GM23338 (cell line): ENCODE measurements around the gene SGPP1. TPM values are rescaled to one million over a fixed set of nuclear protein-coding genes. Genes with fewer than 3 reads are reported as not detected.

Experiments used
- ATAC-seq: fragments of 200-7000 bp; cut with Tn5 transposase; 3 replicates; pipeline ENCODE4 v1.9.1; 2020
- DNase-seq: peaks from one replicate; pipeline ENCODE4 v3.0.0-alpha.2; 2015; ENCODE audit warnings: low spot score
- H2AFZ ChIP-seq: fragments of 200-600 bp; sonication (generic); 2 replicates; pipeline ENCODE4 v1.8.0; 2016; ENCODE audit warnings: antibody characterized with exemption, mild to moderate bottlenecking, moderate library complexity
- H3F3A ChIP-seq: fragments of 200-600 bp; sonication (generic); replicated peaks from 2 replicates; pipeline ENCODE4 v1.8.0; 2017; ENCODE audit warnings: antibody characterized with exemption, mixed run types, low read depth
- H3K27ac ChIP-seq: fragments of 200-600 bp; sonication (generic); 2 replicates; pipeline ENCODE4 v1.6.1; 2016; ENCODE audit warnings: low read depth
- H3K27me3 ChIP-seq: fragments of 200-600 bp; sonication (generic); 2 replicates; pipeline ENCODE4 v1.8.0; 2016; ENCODE audit warnings: mild to moderate bottlenecking, mixed run types, moderate library complexity; ENCODE audit not compliant: insufficient read depth
- H3K36me3 ChIP-seq: fragments of 200-600 bp; sonication (generic); 2 replicates; pipeline ENCODE4 v1.8.0; 2016; ENCODE audit warnings: mild to moderate bottlenecking; ENCODE audit not compliant: insufficient read depth
- H3K4me1 ChIP-seq: fragments of 200-600 bp; sonication (generic); 2 replicates; pipeline ENCODE4 v1.8.0; 2016; ENCODE audit warnings: mild to moderate bottlenecking, moderate library complexity; ENCODE audit not compliant: insufficient read depth
- H3K4me2 ChIP-seq: fragments of 200-600 bp; sonication (generic); 2 replicates; pipeline ENCODE4 v1.7.1; 2017; ENCODE audit warnings: mixed run types
- H3K4me3 ChIP-seq: fragments of 200-600 bp; sonication (generic); 2 replicates; pipeline ENCODE4 v1.6.1; 2016; ENCODE audit warnings: mixed run types
- H3K79me2 ChIP-seq: fragments of 200-600 bp; sonication (generic); replicated peaks from 2 replicates; pipeline ENCODE4 v1.8.0; 2017; ENCODE audit warnings: mild to moderate bottlenecking; ENCODE audit not compliant: insufficient read depth
- H3K9me2 ChIP-seq: fragments of 200-600 bp; sonication (generic); 2 replicates; pipeline ENCODE4 v1.8.0; 2017; ENCODE audit not compliant: insufficient read depth
- H4K20me1 ChIP-seq: fragments of 200-600 bp; sonication (generic); replicated peaks from 2 replicates; pipeline ENCODE4 v1.8.0; 2017; ENCODE audit warnings: mild to moderate bottlenecking; ENCODE audit not compliant: insufficient read depth
- H3K27ac Mint-ChIP-seq: 2 replicates; pipeline ENCODE4 v1.8.0; 2020; ENCODE audit warnings: inconsistent platforms, mild to moderate bottlenecking, moderate library complexity, mixed read lengths
- H3K27me3 Mint-ChIP-seq: 3 replicates; pipeline ENCODE4 v1.8.0; 2022; ENCODE audit warnings: low read depth, mild to moderate bottlenecking, moderate library complexity, mixed read lengths, inconsistent platforms; ENCODE audit not compliant: insufficient read depth, poor library complexity
- H3K36me3 Mint-ChIP-seq: 3 replicates; pipeline ENCODE4 v1.8.0; 2021; ENCODE audit warnings: low read depth, mild to moderate bottlenecking, inconsistent platforms, moderate library complexity, mixed read lengths
- H3K4me1 Mint-ChIP-seq: 3 replicates; pipeline ENCODE4 v1.8.0; 2020; ENCODE audit warnings: mild to moderate bottlenecking, inconsistent platforms, mixed read lengths
- H3K4me3 Mint-ChIP-seq: 3 replicates; pipeline ENCODE4 v1.8.0; 2021; ENCODE audit warnings: moderate library complexity, mild to moderate bottlenecking, inconsistent platforms, mixed read lengths
- H3K9me3 Mint-ChIP-seq: 3 replicates; pipeline ENCODE4 v1.8.0; 2020; ENCODE audit warnings: moderate library complexity, mild to moderate bottlenecking, inconsistent platforms, mixed read lengths
- CREB1 ChIP-seq: fragments of 250-450 bp; sonication (Bioruptor Pico); IDR thresholded peaks from 2 replicates; pipeline ENCODE4 v1.5.0; 2020; ENCODE audit warnings: low read depth, mild to moderate bottlenecking, moderate library complexity
- CTCF ChIP-seq, 2 experiments: fragments of 200-600 bp in 1 of 2; sonication (generic) in 1 of 2; conservative IDR thresholded peaks; 2 replicates each; pipeline versions ENCODE4 v1.5.1 to v1.6.1; 2016 to 2017; ENCODE audit warnings: antibody characterized with exemption in 2 of 2, low read depth in 2 of 2, mild to moderate bottlenecking in 2 of 2, moderate library complexity in 1 of 2
- ETS1 ChIP-seq: IDR thresholded peaks from 2 replicates; pipeline ENCODE4 v1.6.1; 2016; ENCODE audit warnings: antibody characterized with exemption
- EZH2 ChIP-seq: fragments of 200-600 bp; sonication (generic); IDR thresholded peaks from one replicate; pipeline ENCODE4 v1.8.0; 2017; ENCODE audit warnings: antibody characterized with exemption, mild to moderate bottlenecking, low read depth; ENCODE audit not compliant: unreplicated experiment
- EZH2phosphoT487 ChIP-seq: fragments of 200-600 bp; sonication (generic); IDR thresholded peaks from one replicate; pipeline ENCODE4 v1.8.1; 2018; ENCODE audit warnings: antibody characterized with exemption; ENCODE audit not compliant: unreplicated experiment
- JUNB ChIP-seq: IDR thresholded peaks from one replicate; pipeline ENCODE4 v1.6.1; 2016; ENCODE audit warnings: antibody characterized with exemption; ENCODE audit not compliant: unreplicated experiment
- NANOG ChIP-seq: IDR thresholded peaks from 2 replicates; pipeline ENCODE4 v1.6.1; 2016; ENCODE audit warnings: antibody characterized with exemption, borderline replicate concordance
- POLR2AphosphoS5 ChIP-seq: IDR thresholded peaks from 2 replicates; pipeline ENCODE4 v1.6.1; 2016; ENCODE audit warnings: antibody characterized with exemption, low read depth
- REST ChIP-seq: IDR thresholded peaks from one replicate; pipeline ENCODE4 v1.6.1; 2018; ENCODE audit warnings: antibody characterized with exemption; ENCODE audit not compliant: unreplicated experiment
- STAT1 ChIP-seq: IDR thresholded peaks from one replicate; pipeline ENCODE4 v1.6.1; 2016; ENCODE audit warnings: antibody characterized with exemption; ENCODE audit not compliant: unreplicated experiment
- ZNF114 ChIP-seq: fragments of 250-450 bp; sonication (Bioruptor Pico); IDR thresholded peaks from 2 replicates; pipeline ENCODE4 v1.5.0; 2020; ENCODE audit warnings: mild to moderate bottlenecking, moderate library complexity
- ZNF331 ChIP-seq: fragments of 250-450 bp; sonication (Bioruptor Pico); IDR thresholded peaks from 2 replicates; pipeline ENCODE4 v1.5.0; 2020; ENCODE audit warnings: low read depth, mild to moderate bottlenecking, moderate library complexity
- polyA plus RNA-seq: library from polyadenylated mRNA; unstranded; fragments of >200 nt; fragmentation: Nextera tagmentation; extraction: Ambion mirVana; gene quantifications from 2 replicates; pipeline ENCODE4 v1.2.1, GENCODE V29; 2016
- total RNA-seq: library from RNA; depleted of rRNA; stranded (reverse); fragments of >200 nt; shearing (Covaris generic); gene quantifications from 2 replicates; pipeline ENCODE4 v1.2.3, GENCODE V29; 2014
- TF ChIP-seq, protein P1 (sequence below): fragments of 250-450 bp; sonication (Bioruptor Pico); IDR thresholded peaks from 2 replicates; pipeline ENCODE4 v1.5.0; 2020; ENCODE audit warnings: mild to moderate bottlenecking, moderate library complexity

SGPP1 gene
- total and polyA plus RNA-seq, 2 experiments from 2014 or later: 4.2 to 11.1 TPM

DNA sequence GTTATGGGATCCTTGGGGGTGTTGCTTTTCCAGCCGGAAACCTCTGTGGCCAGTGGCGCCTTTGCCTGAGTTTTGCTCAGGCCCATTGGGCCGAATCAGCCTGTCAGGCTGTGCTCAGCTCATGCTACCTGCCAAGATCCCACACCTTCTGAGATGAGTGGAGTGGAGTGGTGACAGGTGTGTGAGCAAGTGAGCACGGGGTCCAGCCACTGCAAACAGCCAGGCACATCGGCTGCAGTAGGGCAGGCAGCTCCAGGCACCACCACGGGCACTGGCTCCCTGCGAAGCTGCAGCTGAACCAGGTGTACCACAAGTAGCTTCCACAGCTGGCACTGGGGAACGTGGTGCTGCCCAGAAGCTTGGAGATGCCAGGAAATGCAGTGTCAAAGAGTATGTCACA is 65.1 kb downstream of the SGPP1 start:
- no peaks in the 10 kb centered on the region for H3K79me2 ChIP-seq
- no peaks in the 10 kb centered on the region for H3K4me1 Mint-ChIP-seq
- no peaks in the 10 kb centered on the region for H3F3A ChIP-seq
- no peaks in the 10 kb centered on the region for H3K4me1 ChIP-seq
- TF ChIP-seq ZNF114 (CRISPR knock-in tag) (no peak), CTCF (conservative IDR thresholded peaks at IDR 0.05; ENCODE audit: low read depth in 2 of 2) (no peak), STAT1 (no peak), CREB1 (CRISPR knock-in tag) (no peak), REST (no peak), NANOG (no peak), EZH2 (no peak), EZH2phosphoT487 (no peak), ETS1 (no peak), POLR2AphosphoS5 (no peak), ZNF331 (CRISPR knock-in tag) (no peak), JUNB (no peak)
- TF ChIP-seq, protein P1, sequence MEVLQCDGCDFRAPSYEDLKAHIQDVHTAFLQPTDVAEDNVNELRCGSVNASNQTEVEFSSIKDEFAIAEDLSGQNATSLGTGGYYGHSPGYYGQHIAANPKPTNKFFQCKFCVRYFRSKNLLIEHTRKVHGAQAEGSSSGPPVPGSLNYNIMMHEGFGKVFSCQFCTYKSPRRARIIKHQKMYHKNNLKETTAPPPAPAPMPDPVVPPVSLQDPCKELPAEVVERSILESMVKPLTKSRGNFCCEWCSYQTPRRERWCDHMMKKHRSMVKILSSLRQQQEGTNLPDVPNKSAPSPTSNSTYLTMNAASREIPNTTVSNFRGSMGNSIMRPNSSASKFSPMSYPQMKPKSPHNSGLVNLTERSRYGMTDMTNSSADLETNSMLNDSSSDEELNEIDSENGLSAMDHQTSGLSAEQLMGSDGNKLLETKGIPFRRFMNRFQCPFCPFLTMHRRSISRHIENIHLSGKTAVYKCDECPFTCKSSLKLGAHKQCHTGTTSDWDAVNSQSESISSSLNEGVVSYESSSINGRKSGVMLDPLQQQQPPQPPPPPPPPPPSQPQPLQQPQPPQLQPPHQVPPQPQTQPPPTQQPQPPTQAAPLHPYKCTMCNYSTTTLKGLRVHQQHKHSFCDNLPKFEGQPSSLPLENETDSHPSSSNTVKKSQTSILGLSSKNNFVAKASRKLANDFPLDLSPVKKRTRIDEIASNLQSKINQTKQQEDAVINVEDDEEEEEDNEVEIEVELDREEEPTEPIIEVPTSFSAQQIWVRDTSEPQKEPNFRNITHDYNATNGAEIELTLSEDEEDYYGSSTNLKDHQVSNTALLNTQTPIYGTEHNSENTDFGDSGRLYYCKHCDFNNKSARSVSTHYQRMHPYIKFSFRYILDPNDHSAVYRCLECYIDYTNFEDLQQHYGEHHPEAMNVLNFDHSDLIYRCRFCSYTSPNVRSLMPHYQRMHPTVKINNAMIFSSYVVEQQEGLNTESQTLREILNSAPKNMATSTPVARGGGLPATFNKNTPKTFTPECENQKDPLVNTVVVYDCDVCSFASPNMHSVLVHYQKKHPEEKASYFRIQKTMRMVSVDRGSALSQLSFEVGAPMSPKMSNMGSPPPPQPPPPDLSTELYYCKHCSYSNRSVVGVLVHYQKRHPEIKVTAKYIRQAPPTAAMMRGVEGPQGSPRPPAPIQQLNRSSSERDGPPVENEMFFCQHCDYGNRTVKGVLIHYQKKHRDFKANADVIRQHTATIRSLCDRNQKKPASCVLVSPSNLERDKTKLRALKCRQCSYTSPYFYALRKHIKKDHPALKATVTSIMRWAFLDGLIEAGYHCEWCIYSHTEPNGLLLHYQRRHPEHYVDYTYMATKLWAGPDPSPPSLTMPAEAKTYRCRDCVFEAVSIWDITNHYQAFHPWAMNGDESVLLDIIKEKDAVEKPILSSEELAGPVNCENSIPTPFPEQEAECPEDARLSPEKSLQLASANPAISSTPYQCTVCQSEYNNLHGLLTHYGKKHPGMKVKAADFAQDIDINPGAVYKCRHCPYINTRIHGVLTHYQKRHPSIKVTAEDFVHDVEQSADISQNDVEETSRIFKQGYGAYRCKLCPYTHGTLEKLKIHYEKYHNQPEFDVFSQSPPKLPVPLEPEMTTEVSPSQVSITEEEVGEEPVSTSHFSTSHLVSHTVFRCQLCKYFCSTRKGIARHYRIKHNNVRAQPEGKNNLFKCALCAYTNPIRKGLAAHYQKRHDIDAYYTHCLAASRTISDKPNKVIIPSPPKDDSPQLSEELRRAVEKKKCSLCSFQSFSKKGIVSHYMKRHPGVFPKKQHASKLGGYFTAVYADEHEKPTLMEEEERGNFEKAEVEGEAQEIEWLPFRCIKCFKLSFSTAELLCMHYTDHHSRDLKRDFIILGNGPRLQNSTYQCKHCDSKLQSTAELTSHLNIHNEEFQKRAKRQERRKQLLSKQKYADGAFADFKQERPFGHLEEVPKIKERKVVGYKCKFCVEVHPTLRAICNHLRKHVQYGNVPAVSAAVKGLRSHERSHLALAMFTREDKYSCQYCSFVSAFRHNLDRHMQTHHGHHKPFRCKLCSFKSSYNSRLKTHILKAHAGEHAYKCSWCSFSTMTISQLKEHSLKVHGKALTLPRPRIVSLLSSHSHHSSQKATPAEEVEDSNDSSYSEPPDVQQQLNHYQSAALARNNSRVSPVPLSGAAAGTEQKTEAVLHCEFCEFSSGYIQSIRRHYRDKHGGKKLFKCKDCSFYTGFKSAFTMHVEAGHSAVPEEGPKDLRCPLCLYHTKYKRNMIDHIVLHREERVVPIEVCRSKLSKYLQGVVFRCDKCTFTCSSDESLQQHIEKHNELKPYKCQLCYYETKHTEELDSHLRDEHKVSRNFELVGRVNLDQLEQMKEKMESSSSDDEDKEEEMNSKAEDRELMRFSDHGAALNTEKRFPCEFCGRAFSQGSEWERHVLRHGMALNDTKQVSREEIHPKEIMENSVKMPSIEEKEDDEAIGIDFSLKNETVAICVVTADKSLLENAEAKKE (CRISPR knock-in tag): no peak
- peaks cover 4% of the 10 kb centered on the region; the same call in 2 of the 3 replicates for H3K9me3 Mint-ChIP-seq
- H3K4me3 Mint-ChIP-seq: no peak overlapping the region
- no peaks in the 10 kb centered on the region; the same call in 2 of the 3 replicates for H3K36me3 Mint-ChIP-seq
- no peaks in the 10 kb centered on the region for H4K20me1 ChIP-seq
- H3K4me3 ChIP-seq: no peak overlapping the region
- no peaks in the 10 kb centered on the region for H3K27me3 ChIP-seq
- H2AFZ ChIP-seq: no peak overlapping the region
- H3K27ac ChIP-seq: no peak overlapping the region
- no peak for ATAC-seq
- H3K27me3 Mint-ChIP-seq: no peaks in the 10 kb centered on the region
- H3K9me2 ChIP-seq: no peaks in the 10 kb centered on the region
- DNase-seq: no peak
- no peak overlapping the region for H3K27ac Mint-ChIP-seq
- no peak overlapping the region for H3K4me2 ChIP-seq
- no peaks in the 10 kb centered on the region for H3K36me3 ChIP-seq
